Subcutaneous abdominal adipose tissue (tissue), 5 donors: ENCODE measurements around the gene MPST.
A peak's percentile ranks its signal among the peaks of the same experiment; 100 is the strongest.

Experiments used
- H3K27ac ChIP-seq: one replicate; pipeline ENCODE4 v1.7.0; 2013; ENCODE audit warnings: low read depth, mild to moderate bottlenecking, inconsistent platforms, low read length, moderate library complexity
- H3K27me3 ChIP-seq, 5 donors: one replicate each; pipeline ENCODE4 v1.7.0; 2013; ENCODE audit warnings: low read length in 5 of 5, inconsistent platforms in 1 of 5; ENCODE audit not compliant: control insufficient read depth in 5 of 5, insufficient read depth in 4 of 5
- H3K36me3 ChIP-seq, 5 donors: one replicate each; pipeline ENCODE4 v1.7.0; 2013; ENCODE audit warnings: low read length in 5 of 5; ENCODE audit not compliant: control insufficient read depth in 5 of 5, insufficient read depth in 5 of 5
- H3K4me1 ChIP-seq, 5 donors: one replicate each; pipeline ENCODE4 v1.7.0; 2013; ENCODE audit warnings: low read length in 5 of 5, mild to moderate bottlenecking in 3 of 5, moderate library complexity in 1 of 5; ENCODE audit not compliant: control insufficient read depth in 5 of 5, insufficient read depth in 5 of 5
- H3K4me3 ChIP-seq, 5 donors: one replicate each; pipeline ENCODE4 v1.7.0; 2013; ENCODE audit warnings: low read length in 5 of 5, low read depth in 1 of 5
- H3K9ac ChIP-seq, 5 donors: one replicate each; pipeline ENCODE4 v1.7.0; 2013; ENCODE audit warnings: low read length in 5 of 5, mild to moderate bottlenecking in 4 of 5, moderate library complexity in 3 of 5
- H3K9me3 ChIP-seq, 5 donors: one replicate each; pipeline ENCODE4 v1.7.0; 2013; ENCODE audit warnings: low read length in 5 of 5; ENCODE audit not compliant: control insufficient read depth in 5 of 5
- donor health status: healthy.
- donor health status: healthy.
- donor health status: healthy.
- donor health status: healthy.
- donor health status: healthy.

The MPST gene

GRCh38 chr22:37021041-37021440 is 1.5 kb downstream of the MPST start:
- H3K4me3 ChIP-seq = no peak overlapping the region
- peak overlapping the region; percentile 86 for H3K27ac ChIP-seq
- H3K9me3 ChIP-seq = no peaks in the 10 kb centered on the region
- H3K27me3 ChIP-seq = no peaks in the 10 kb centered on the region
- H3K9ac ChIP-seq = peak overlapping the region in 2 of 5 donors; percentile 48 to 66
- H3K4me1 ChIP-seq = peaks cover 12 to 77% (median 61%) of the 10 kb centered on the region in 5 donors
- peaks cover 0 to 27% (median 19%) of the 10 kb centered on the region in 5 donors for H3K36me3 ChIP-seq

DNA sequence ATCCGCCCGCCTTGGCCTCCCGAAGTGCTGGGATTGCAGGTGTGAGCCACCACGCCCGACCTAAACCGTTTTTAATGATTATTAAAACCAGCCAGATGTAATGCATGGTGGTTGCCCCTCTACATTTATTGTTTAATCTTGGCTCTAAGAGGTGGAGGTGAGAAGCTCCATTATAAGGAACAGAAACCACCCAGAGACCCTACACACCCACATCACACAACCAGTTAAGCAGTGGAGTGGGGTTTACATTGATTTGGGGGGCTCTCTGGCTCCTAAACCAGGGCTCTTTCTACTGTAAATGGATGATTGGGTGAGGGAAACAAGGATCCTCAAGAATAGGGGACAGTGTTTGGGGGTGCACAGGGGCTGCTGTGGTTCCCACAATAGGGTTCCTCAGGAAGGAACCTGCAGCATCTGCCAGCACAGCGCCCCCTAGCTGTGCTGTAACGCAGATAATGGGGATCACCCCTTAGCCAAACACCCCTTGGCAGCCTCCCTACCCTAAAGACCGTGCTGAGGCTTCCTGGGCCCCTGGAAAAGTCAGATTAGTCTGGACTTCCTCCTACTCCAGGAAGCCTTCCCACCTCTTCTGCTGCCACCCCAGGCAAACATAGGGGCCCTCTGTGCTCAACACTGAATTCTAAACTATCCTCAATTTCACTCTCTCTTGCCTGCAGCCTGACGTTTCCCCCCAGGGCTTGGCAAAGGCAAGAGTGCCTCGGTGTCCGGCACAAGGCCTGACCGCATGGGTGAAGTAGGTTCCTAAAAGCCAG is 2.4 kb downstream of the MPST start:
- peaks cover 12 to 68% (median 53%) of the 10 kb centered on the region in 5 donors for H3K4me1 ChIP-seq
- H3K4me3 ChIP-seq = peak overlapping the region in 1 of 5 donors; percentile 23
- peaks cover 0 to 35% (median 26%) of the 10 kb centered on the region in 5 donors for H3K36me3 ChIP-seq
- no peak overlapping the region for H3K27ac ChIP-seq
- no peaks in the 10 kb centered on the region for H3K27me3 ChIP-seq
- peak overlapping the region in 1 of 5 donors; percentile 19 for H3K9ac ChIP-seq
- no peaks in the 10 kb centered on the region for H3K9me3 ChIP-seq

DNA sequence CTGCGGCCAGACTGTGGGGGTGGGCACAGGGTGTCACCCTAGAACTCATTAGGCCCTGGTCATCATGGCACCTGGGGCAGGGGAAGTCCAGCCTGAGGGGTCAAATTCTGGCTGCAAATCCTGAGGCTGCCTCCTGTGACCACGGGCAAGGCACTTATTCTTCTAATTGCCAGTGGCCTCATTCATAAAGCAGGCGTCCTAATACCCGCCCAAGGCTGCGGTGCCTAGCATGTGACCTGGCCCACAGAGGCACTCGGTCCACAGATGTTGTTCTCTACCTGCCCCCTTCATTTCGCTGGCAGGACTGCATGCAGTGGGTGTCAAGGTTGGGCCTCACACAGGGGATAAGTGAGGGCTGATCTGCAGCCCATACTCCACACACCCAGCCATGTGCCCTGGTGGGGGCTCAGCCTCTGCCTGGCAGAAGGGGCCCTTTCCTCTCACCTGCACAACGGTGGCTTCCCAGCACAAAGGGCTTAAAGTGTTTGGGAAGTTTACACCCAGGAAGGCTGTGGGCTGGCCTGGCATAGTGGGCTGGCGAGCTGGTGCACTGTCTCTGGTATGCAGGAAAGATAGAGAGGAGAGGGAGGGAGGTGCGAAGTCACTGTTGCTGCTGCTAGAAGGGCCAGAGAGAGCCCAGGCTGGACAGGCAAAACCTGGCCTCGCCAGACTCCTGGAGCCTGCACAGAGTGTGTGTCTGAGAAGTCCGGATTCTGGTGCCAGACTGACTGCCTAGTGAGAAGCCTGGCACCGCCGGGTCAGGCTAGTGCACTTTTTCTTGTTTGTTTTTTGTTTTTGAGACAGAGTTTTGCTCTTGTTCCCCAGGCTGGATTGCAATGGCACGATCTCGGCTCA is 3.2 kb downstream of the MPST start:
- Histone ChIP-seq H3K9me3 (no peaks in the 10 kb centered on the region), H3K36me3 (peaks cover 0 to 40% (median 33%) of the 10 kb centered on the region in 5 donors), H3K4me1 (peaks cover 8 to 60% (median 45%) of the 10 kb centered on the region in 5 donors), H3K9ac (peak overlapping the region in 1 of 5 donors; percentile 19), H3K27me3 (no peaks in the 10 kb centered on the region), H3K4me3 (no peak overlapping the region), H3K27ac (no peak overlapping the region)

DNA sequence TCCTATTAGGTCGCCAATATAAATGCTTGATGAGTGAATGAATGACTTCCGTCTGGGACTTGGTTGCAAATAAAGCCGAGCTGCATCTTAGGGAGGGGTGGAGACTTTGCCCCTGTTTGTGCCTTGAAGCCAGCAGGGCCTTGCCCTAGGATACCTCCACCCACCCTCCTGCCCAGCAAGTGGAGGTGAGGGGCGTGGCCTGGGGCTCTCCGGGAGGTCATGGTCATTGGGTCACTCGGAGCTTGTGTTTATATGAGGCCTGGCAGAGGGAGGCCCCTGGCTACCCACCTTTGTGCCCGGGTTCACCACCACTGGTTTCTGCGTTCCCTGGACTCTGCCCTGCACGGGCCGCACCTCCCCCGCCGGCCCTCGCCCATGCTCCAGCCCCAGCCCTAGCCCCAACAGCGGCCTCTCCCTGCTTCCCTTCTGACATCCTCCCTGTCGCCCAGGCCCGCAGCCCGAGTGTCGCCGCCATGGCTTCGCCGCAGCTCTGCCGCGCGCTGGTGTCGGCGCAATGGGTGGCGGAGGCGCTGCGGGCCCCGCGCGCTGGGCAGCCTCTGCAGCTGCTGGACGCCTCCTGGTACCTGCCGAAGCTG is 4.3 kb downstream of the MPST start:
- H3K9ac ChIP-seq = no peak overlapping the region
- no peak overlapping the region for H3K27ac ChIP-seq
- peaks cover 6 to 49% (median 33%) of the 10 kb centered on the region in 5 donors for H3K4me1 ChIP-seq
- no peaks in the 10 kb centered on the region for H3K27me3 ChIP-seq
- H3K36me3 ChIP-seq = peaks cover 0 to 45% (median 38%) of the 10 kb centered on the region in 5 donors
- no peak overlapping the region for H3K4me3 ChIP-seq
- H3K9me3 ChIP-seq = no peaks in the 10 kb centered on the region

DNA sequence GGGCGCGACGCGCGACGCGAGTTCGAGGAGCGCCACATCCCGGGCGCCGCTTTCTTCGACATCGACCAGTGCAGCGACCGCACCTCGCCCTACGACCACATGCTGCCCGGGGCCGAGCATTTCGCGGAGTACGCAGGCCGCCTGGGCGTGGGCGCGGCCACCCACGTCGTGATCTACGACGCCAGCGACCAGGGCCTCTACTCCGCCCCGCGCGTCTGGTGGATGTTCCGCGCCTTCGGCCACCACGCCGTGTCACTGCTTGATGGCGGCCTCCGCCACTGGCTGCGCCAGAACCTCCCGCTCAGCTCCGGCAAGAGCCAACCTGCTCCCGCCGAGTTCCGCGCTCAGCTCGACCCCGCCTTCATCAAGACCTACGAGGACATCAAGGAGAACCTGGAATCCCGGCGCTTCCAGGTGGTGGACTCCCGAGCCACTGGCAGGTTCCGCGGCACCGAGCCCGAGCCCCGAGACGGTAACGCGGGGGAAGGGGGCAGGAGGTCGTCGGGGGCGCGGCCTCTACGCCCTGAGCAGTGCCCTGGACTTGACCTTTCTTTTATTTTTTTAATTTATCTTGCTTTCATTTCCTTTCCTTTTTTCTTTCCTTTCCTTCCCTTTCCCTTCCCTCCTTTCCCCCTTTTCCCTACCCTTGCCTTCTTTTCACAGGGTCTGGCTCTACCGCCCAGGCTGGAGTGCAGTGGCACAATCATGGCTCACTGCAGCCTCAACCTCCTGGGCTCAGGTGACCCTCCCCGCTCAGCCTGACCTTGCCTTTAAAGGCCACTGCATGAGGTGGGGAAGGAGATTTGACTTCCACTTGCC is 5.0 kb downstream of the MPST start:
- Histone ChIP-seq H3K9ac (peak overlapping the region in 1 of 5 donors; percentile 48), H3K4me3 (no peak overlapping the region), H3K27me3 (no peaks in the 10 kb centered on the region), H3K27ac (no peak overlapping the region), H3K36me3 (peaks cover 0 to 53% (median 45%) of the 10 kb centered on the region in 5 donors), H3K9me3 (no peaks in the 10 kb centered on the region), H3K4me1 (peaks cover 6 to 48% (median 31%) of the 10 kb centered on the region in 5 donors)

DNA sequence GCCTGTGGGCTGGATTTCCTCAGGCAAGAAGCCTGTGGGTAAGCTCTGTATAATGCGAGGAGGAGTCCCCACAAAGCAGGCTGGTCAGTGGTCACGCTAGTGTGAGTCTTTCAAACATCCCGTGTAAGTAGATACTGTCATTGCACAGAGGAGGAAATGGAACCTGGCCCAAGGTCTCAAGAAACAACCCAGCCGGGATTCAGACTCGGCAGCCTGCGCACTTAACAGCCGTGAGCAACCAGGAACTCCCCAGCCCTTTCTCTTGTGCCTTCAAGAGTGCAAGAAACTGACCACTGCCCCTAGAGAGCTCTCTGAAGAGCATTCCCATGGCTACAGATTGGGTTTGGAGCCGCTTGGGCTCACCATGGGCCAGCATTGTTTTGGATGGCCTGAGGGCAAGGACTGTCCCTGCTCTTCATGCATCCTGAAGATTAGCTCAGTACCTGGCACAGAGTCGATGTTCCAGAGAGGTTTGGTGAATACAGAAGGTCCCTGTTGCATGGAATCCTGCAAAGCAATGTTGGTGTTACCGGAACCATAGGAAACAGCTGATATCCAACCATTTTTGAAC is 6.0 kb downstream of the MPST start:
- Histone ChIP-seq H3K27ac (no peak overlapping the region), H3K4me3 (no peak overlapping the region), H3K9ac (peak overlapping the region in 1 of 5 donors; percentile 48), H3K27me3 (no peaks in the 10 kb centered on the region), H3K4me1 (peaks cover 6 to 41% (median 21%) of the 10 kb centered on the region in 5 donors), H3K36me3 (peaks cover 0 to 61% (median 54%) of the 10 kb centered on the region in 5 donors), H3K9me3 (no peaks in the 10 kb centered on the region)

- no peaks in the 10 kb centered on the region for H3K9me3 ChIP-seq
- H3K4me1 ChIP-seq = peaks cover 3 to 34% (median 15%) of the 10 kb centered on the region in 5 donors
- no peak overlapping the region for H3K27ac ChIP-seq
Measured at GRCh38 chr22:37026325-37026724, 6.8 kb downstream of the MPST start.

DNA sequence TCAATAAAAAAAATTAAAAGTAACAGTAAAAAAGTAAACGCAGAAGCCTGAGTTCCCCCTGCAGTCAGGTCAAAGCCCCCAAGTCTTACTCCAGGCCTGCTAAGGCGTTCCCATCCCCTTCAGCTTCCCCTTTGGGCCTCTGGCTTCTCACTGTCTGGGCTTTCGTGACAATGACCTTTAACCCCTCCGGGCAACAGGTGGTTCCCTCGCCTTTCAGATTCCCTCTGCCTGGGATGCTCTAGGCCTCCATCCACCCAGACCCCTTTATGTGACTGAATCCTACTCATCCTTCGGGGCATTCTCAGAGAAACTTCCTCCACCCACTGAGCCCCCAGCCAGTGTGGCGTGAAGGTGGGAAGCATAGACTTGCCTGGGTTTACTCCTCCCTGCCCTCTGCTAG is 8.0 kb downstream of the MPST start:
- no peak overlapping the region for H3K4me3 ChIP-seq
- H3K36me3 ChIP-seq = peaks cover 0 to 61% (median 54%) of the 10 kb centered on the region in 5 donors
- no peak overlapping the region for H3K27ac ChIP-seq
- H3K9ac ChIP-seq = no peak overlapping the region
- no peaks in the 10 kb centered on the region for H3K27me3 ChIP-seq
- H3K4me1 ChIP-seq = peaks cover 0 to 28% (median 10%) of the 10 kb centered on the region in 5 donors
- H3K9me3 ChIP-seq = no peaks in the 10 kb centered on the region

More at GRCh38 chr22:37026325-37026724, 6.8 kb downstream of the MPST start:
- Histone ChIP-seq H3K4me3 (no peak overlapping the region), H3K9ac (no peak overlapping the region), H3K27me3 (no peaks in the 10 kb centered on the region), H3K36me3 (peaks cover 0 to 61% (median 54%) of the 10 kb centered on the region in 5 donors)
